HG03039 (cell line): Measurements from ENCODE around the gene CBR4.
"Not testable (repeated sequence)": the region's sequence is repeated elsewhere in the genome, so short reads cannot be mapped to it uniquely, and the experiment has no call there.

Source experiments
- ATAC-seq: cut with Tn5 transposase; IDR thresholded peaks from one replicate; pipeline ENCODE4 v1.9.1; 2021; ENCODE audit warnings: mild to moderate bottlenecking, moderate library complexity; ENCODE audit not compliant: unreplicated experiment

The CBR4 gene

GRCh38 chr4:168995537-168996295 lies 14.3 kb downstream of the CBR4 start:
- no peak for ATAC-seq

- no peak for ATAC-seq
Measured at GRCh38 chr4:168994958-168995357, 15.1 kb downstream of the CBR4 start.

- no peak for ATAC-seq
Measured at GRCh38 chr4:168993714-168994510, 16.1 kb downstream of the CBR4 start.

- not testable (repeated sequence) for ATAC-seq
Measured at GRCh38 chr4:168992952-168993482, 17.0 kb downstream of the CBR4 start.

DNA sequence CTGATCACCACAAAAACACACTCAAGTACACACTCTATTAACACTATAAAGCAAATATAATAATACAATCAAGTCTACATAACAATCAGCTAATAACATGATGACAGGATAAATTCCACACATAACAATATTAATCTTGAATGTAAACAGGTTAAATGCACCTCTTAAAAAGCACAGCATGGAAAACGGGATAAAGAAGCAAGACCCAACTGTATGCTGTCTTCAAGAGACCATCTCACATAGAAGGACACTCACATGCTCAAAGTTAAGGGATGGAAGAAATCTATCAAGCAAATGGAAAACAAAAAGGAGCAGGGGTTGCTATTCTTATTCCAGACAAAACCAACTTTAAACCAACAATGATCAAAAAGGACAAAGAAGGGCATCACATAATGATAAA lies 28.1 kb downstream of the CBR4 start:
- no peak for ATAC-seq

- no peak for ATAC-seq
Measured at GRCh38 chr4:168981460-168981859, 28.6 kb downstream of the CBR4 start.

DNA sequence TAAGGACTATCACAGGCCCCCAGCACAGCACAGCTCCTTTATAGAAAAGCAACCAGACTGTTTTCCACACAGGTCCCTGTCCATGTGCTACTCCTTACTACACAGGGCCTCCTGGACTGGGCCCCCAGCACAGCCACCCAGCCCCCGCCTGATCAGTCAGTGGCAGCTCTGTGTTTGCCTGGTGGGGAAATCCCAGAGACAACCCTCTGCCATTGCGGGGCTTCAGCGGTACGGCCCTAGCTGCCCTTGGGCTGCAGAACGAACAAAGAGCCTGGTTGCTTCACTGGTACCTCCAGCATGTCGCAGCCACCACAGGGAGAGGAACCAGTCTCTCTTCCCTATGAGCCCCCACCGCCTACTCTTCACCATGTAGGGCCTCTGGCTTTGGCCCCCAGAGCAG lies 30.7 kb downstream of the CBR4 start:
- ATAC-seq, result no peak

GRCh38 chr4:168978001-168978700 lies 31.9 kb downstream of the CBR4 start:
- no peak for ATAC-seq

DNA sequence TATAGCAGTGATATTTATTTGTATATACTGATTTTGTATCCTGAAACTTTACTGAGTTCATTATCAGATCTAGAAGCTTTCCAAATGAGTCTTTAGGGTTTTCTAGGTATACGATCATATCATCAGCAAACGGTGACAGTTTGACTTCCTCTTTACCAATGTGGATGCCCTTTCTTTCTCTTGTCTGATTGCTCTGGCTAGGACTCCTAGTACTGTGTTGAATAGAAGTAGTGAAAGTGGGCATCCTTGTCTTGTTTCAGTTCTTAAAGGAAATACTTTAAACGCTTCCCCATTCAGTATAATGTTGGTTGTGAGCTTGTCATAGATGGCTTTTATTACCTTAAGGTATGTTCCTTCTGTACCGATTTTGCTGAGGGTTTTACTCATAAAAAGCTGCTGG lies 37.5 kb downstream of the CBR4 start:
- ATAC-seq, result no peak

DNA sequence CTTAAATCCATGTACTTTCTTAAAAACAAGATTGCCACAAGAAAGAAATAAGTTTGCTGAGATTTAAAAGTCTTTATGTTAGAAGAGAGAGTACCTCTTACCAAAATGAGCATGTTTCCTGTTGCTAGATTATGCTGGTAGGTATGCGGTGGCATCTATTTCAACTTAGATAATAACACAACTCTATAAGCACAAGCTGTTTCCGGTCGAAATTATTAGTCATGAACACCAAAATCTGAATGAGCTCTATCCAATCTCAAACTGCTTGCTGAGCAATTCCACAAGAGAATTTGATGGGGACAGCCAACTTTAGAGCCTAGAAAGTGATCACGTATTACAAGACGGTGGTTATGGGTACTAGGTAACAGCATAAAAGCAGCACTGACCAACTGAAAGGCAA lies 49.3 kb downstream of the CBR4 start:
- ATAC-seq, result no peak

DNA sequence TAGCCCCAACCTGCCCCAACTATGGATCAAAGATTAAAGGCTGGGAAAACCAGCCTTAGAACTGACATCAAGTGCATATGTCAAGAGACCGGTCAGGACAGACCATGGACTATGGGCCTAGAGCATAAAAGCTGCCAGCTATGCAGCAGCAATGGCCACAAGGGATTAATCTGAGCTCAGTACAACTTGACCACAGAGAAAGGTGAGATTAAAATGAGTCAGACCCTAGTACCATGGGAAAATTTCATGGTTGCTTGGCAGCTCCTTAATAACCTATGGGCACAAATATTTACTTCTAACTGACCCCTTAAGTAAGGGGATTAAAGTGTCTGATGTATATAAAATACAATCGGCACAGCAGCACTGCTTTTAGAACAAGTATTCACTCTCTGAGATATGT lies 54.4 kb downstream of the CBR4 start:
- no peak for ATAC-seq

DNA sequence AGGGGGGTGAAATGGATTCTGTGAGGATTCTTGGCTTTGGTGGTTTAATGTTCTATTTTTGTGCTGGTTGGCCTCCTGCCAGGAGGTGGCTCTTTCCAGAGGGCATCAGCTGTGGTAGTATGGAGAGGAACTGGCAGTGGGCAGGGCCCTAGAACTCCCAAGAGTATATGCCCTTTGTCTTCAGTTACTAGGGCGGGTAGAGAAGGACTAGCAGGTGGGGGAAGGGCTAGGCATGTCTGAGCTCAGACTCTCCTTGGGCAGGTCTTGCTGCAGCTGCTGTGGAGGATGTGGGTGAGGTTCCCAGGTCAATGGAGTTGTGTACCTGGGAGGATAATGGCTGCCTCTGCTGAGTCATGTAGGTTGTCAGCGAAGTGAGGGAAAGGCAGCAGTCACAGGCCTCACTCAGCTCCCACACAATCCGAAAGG lies 57.2 kb downstream of the CBR4 start:
- not testable (repeated sequence) for ATAC-seq

DNA sequence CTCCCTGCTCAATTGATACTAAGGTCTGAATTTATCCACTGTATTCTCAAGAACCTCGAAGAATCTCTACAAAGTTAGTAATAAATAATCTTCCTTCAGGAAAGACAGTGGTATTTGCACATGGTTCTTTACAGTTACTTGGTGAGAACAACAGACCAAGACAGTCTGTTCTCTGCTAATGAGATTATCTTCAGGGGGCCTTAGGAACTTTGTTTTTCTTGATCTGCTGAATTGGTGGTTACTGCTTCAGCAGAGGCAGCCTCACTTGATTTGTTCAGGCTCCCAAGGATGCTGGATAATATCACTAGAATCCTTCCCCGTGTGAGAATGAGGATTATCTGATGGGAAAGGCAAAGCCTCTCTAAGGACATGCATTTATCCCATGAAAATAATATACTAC lies 64.8 kb downstream of the CBR4 start:
- ATAC-seq, result no peak

GRCh38 chr4:168942985-168943384 lies 67.1 kb downstream of the CBR4 start:
- no peak for ATAC-seq
